GM18519 (cell line): ENCODE results near the gene CNTF.

Experiments used
- ATAC-seq: cut with Tn5 transposase; IDR thresholded peaks from one replicate; pipeline ENCODE4 v1.9.1; 2021; ENCODE audit warnings: mild to moderate bottlenecking, moderate library complexity; ENCODE audit not compliant: unreplicated experiment, low FRiP score

The CNTF gene

GRCh38 chr11:58606930-58607714, 15.3 kb upstream of the CNTF start:
- no peak for ATAC-seq

GRCh38 chr11:58608331-58608730, 14.1 kb upstream of the CNTF start:
- ATAC-seq, result no peak

- ATAC-seq, result no peak
Measured at GRCh38 chr11:58609723-58610122, 12.7 kb upstream of the CNTF start.

DNA sequence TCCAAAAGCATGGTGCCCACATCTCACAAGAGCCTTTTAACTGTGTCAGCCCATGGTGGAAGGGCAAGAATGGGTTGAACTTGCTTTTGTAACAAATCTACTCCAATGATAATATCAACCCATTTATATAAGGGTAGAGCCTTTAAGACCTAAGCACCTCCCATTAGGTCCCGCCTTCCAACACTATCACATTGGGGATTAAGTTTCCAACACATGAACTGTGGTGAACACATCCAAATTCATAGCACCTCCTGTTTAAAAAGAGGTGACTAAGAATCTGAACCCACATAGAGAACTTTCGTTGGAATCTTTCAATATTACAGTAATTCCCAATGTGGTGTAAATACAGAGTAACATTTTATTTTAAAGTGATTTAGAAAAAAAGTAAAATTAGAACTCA, 9.2 kb upstream of the CNTF start:
- no peak for ATAC-seq

GRCh38 chr11:58615559-58615958, 6.9 kb upstream of the CNTF start:
- no peak for ATAC-seq

DNA sequence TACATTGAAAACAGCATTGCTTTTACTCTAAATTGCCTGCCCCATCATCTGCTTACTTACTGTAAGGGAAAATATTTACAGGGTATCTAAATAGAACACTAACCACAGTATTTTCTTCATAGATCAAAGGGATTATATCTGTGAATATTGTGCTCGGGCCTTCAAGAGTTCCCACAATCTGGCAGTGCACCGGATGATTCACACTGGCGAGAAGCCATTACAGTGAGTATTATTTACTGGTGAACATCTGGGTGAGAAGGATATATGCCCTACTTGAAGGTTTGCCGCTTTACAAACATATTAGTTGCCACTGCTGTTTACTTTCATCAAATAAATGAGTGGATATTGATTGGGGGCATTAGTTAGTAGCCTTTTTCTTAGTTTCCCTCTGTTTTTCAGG, 5.9 kb upstream of the CNTF start:
- ATAC-seq, result no peak

GRCh38 chr11:58617976-58618557, 4.4 kb upstream of the CNTF start:
- no peak for ATAC-seq

DNA sequence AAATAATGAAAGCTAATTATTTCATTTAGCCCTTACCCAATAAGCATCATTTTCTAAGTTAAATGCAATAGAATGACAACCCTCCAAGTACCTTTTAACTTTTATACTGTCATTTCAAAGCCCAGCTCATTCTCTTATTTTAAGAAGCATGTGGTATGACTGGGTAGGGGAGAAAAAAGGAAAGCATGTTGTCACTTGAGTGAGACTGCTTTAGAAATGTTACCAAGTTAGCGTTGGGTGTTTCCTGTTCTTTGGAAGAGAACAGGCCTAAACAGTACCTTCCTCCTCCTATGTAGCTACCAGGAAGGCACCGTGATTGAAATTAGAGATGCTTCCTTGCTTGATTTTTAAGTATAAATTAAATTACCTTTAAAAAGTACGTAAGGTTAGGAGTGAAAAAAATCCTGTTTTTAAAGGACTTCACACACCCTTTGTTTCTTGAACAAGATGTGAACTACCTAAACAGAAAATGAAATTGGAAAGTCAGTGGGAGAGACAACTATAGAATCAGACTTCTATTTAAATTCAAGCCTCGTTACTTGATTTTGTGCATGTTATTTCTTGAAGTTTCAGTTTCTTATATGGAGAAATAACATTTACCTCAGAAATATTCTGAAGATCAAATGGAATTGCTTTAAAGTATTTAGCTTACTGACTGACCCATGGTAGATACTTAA, 741 bp upstream of the CNTF start:
- ATAC-seq, result peak; percentile 38

DNA sequence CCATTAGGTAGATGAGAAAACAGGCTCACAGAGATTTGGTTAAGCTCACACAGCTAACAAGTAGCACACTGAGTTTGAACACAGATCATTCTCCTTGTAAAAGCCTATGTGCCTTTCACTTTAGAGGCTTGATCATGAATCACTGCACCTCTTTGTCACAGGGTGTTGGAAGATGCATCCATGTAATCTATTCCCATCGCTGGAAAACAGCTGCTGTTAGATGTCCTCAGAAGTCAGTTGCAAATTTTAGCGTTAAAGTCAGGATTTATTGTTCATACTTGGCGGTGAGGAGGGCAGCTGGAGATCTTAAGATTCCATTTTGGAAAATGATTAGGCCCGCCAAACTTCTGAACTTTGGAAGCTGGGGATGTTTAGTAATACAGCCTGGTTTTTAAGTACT, 2.6 kb downstream of the CNTF start:
- ATAC-seq, result no peak

DNA sequence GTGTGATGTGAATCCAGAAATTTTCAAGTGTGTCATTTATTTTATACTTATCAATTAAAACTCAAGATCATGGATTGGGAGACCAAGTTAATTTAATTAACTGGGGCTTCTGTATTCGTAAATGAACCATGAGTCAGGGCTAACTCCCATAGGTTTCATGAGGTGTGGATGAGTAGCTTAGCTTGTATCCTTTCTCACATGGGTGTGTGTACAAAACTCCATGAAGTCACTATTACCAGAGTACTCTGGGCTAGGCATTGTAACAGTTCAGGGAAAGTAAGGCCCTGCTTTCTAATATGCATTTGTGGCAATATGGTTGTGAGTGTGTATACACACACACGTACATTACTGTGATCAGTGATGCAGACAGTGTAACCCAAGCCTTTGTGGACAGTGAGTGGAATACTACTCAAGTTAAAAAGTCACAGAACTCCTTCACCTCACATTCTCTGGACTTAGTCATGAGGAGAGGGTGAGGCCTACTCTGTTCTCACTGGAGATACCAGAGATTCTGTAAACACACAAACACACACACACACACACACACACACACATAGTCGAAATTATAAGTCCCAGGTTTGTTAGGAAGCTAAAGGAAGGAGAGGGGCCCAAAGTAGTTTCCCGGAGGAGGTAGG, 3.5 kb downstream of the CNTF start:
- ATAC-seq, result no peak

DNA sequence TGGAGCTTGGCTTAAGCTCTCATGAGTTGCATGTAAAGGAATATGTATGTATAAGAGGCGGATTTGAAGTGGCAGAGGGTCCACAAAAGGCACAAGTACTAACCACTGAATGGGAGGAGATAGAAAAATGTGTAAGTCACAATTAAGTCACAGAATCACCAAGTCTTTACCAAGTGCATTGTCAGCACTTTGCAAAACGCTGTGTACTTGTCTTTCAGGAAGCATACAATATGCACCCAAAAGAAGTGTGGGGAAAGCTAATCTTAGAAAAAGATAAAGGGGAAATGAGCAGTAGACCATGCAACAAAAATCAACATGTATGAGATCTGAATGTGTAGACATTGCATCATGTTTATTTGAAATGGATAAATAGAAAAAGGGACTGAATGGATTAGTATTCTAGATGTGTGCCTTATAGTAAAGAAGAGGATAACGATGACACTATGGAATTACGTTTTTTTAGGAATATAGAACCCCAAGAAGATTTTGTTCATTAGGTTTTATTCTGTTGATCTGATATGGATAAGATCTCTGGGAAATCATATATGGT, 4.5 kb downstream of the CNTF start:
- ATAC-seq, result no peak

DNA sequence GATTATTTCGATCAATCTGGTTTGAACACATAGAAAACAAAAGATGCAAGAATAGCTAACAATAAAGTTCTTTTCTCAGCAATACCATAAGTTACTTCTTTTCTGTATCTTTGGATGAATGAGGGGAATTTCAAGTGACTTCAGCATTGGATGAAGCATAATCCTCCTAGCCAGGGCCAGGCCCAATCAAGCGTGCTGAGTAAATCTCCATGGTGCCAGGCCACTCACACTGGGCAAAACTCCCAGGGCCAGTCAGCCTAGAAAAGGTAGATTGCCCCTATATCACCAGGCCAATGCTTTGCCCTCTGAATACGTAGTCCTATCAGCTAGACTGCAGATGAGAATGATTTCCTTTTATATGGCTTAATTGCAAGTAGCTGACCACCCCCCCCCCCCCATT, 6.0 kb downstream of the CNTF start:
- no peak for ATAC-seq

GRCh38 chr11:58629857-58630256, 7.4 kb downstream of the CNTF start:
- no peak for ATAC-seq

- no peak for ATAC-seq
Measured at GRCh38 chr11:58631378-58631777, 8.9 kb downstream of the CNTF start.

GRCh38 chr11:58632510-58632909, 10.0 kb downstream of the CNTF start:
- no peak for ATAC-seq

GRCh38 chr11:58636587-58636986, 14.1 kb downstream of the CNTF start:
- no peak for ATAC-seq

- no peak for ATAC-seq
Measured at GRCh38 chr11:58637371-58637770, 14.9 kb downstream of the CNTF start.

GRCh38 chr11:58639103-58639502, 16.6 kb downstream of the CNTF start:
- ATAC-seq, result no peak

GRCh38 chr11:58639669-58640068, 17.2 kb downstream of the CNTF start:
- ATAC-seq, result no peak

- ATAC-seq, result no peak
Measured at GRCh38 chr11:58640386-58641023, 18.0 kb downstream of the CNTF start.

DNA sequence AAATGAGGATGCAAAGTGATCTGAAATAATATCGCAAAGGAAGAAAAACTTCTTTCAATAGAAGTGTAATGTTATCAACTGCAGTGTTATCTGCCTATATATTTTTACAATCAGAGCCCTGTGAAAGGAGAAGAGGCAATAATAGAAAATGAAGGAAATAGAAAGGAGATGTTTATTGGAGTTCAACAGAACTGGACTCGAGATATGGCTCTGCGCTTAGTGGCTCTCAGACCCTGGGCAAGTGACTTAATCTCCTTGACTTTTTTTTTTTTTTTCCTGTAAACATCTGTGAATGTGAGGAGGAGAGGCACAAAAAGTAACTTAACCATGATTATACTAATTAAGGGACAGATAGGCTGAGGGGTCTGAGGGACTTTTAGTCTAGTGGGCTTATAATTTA, 18.9 kb downstream of the CNTF start:
- ATAC-seq, result no peak
